ENCODE measurements around the gene SPARC. TPM values are rescaled to one million over a fixed set of nuclear protein-coding genes. Genes with fewer than 3 reads are reported as not detected.

SPARC gene
- total RNA-seq, 6 experiments from 2014 or later: 62.2 to 277 (median 109) TPM

DNA sequence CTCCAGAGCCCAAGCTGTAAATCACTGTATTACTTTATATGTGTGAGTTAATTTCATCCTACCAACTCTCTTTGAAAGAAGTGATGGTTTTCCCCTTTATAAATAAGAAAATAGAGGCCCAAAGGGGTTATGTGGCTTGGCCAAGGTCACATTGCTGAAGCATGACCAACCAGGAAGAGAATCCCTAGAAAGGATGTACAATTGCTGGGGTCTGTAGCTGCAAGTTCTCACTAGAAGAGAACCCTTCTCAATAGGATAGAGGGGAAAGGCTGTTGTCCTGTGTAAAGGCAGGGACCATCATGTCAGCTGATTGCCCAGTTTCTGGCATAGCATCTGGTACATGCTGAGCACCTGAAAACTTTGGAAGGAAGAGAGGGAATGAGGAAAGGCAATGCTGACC is 56.6 kb downstream of the SPARC start:
- no peaks in the 10 kb centered on the region for H3K27me3 ChIP-seq
- ATAC-seq (no peak), DNase-seq (no peak)
- H3K4me3 ChIP-seq: no peak overlapping the region
- H3K27ac ChIP-seq: no peak overlapping the region
- H3K36me3 ChIP-seq: no peaks in the 10 kb centered on the region
- no peaks in the 10 kb centered on the region for H3K9me3 ChIP-seq
- intact Hi-C loops (cut with DNase I): no loop called here
- H3K4me1 ChIP-seq: no peaks in the 10 kb centered on the region
- TF ChIP-seq, protein P1, sequence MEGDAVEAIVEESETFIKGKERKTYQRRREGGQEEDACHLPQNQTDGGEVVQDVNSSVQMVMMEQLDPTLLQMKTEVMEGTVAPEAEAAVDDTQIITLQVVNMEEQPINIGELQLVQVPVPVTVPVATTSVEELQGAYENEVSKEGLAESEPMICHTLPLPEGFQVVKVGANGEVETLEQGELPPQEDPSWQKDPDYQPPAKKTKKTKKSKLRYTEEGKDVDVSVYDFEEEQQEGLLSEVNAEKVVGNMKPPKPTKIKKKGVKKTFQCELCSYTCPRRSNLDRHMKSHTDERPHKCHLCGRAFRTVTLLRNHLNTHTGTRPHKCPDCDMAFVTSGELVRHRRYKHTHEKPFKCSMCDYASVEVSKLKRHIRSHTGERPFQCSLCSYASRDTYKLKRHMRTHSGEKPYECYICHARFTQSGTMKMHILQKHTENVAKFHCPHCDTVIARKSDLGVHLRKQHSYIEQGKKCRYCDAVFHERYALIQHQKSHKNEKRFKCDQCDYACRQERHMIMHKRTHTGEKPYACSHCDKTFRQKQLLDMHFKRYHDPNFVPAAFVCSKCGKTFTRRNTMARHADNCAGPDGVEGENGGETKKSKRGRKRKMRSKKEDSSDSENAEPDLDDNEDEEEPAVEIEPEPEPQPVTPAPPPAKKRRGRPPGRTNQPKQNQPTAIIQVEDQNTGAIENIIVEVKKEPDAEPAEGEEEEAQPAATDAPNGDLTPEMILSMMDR (IDR thresholded peaks at IDR 0.05): no peak

DNA sequence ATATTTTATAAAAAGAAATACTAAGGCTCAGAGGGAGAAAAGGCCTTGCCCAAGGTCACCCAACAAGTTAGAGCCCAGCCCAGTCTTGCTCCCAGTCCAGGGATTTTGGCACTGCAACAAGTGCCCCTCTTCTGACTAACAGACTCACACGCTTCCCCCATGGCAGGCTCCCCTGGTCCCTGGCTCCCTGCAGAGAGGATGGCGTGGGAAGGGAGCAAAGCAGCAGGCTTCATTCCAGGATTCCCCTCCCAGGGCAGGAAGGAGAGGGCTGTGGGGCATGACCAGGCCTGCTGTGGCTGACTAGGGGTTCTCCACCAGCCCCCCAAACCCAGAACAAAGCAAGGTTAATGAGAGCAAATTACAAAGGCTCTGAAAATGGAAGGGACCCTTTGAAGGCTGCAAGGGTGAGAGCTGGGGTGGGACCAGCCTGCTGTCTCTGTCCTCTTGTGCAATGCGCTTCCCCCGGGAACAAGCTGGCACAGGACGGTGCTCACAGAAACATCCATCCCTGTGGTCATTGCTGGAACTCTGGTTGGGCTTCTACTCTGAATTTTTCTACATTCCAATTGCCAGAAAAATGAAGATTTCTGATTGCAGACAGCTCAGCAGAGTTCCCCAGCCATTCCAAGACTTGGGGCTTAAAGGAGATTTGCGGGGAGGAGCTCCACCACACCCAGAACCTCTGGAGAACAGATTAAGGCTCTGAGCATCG is 58.4 kb downstream of the SPARC start:
- 41% methylated on average over 2 of the region's 7 CpGs for WGBS (ENCODE audit: insufficient coverage, low coverage, low lambda C conversion rate, missing lambda C conversion rate)
- Histone ChIP-seq H3K27me3 (no peaks in the 10 kb centered on the region), H3K4me3 (no peak overlapping the region), H3K27ac (no peak overlapping the region), H3K9me3 (no peaks in the 10 kb centered on the region), H3K36me3 (no peaks in the 10 kb centered on the region), H3K4me1 (no peaks in the 10 kb centered on the region)
- no peak for DNase-seq
- no peak for TF ChIP-seq POLR2A (IDR thresholded peaks at IDR 0.05)
- TF ChIP-seq, protein P1 (IDR thresholded peaks at IDR 0.05): no peak
- ATAC-seq: no peak
- intact Hi-C loops (cut with DNase I): no loop called here

DNA sequence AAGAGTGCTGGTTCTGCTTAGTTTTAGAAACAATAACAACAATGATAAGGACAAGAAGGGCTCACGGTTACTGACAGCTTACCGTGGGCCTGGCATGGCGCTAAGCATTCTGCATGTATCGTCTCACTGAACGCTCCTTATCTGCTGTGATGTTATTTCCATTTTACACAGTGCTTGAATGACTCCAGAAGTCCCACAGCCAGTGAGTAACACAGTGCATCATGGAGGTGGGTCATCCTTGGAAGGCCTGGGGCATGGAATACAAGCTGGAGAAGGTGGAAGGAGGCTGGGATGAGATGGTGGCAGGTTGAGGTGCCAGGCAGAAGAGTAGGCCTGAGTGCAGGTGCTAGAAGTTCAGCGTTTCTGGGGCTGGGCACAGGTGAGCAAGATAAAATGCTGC is 59.1 kb downstream of the SPARC start:
- Histone ChIP-seq H3K4me3 (no peak overlapping the region), H3K9me3 (no peaks in the 10 kb centered on the region), H3K4me1 (no peaks in the 10 kb centered on the region), H3K36me3 (no peaks in the 10 kb centered on the region), H3K27ac (no peak overlapping the region), H3K27me3 (no peaks in the 10 kb centered on the region)
- ATAC-seq (no peak), DNase-seq (no peak)
- TF ChIP-seq, protein P1 (IDR thresholded peaks at IDR 0.05): no peak
- no peak for TF ChIP-seq POLR2A (IDR thresholded peaks at IDR 0.05)
- intact Hi-C loops (cut with DNase I): no loop called here
- WGBS (ENCODE audit: insufficient coverage, low coverage, low lambda C conversion rate, missing lambda C conversion rate): 80% methylated on average over 6 of the region's 6 CpGs

DNA sequence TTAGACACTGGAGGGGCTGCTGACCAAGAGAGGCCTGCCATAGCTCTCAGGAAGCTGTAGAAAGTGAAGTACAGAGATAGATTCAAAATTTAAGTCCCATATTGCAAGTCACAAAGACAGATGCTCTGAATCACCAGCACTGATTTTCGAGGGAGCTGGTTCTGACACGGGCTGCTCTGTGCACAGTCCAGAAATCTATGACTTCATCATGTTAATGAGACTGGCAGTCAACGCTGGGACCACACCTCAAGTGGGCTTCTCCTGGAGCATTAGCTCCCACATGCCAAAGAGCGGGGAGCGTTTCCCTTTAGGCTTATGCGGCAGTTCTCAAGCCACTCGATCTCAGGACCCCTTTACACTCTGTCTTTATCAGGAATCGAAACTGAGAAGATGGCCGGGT is 61.4 kb downstream of the SPARC start:
- H3K36me3 ChIP-seq: no peaks in the 10 kb centered on the region
- no peaks in the 10 kb centered on the region for H3K9me3 ChIP-seq
- no peaks in the 10 kb centered on the region for H3K27me3 ChIP-seq
- DNase-seq: no peak
- H3K4me3 ChIP-seq: no peak overlapping the region
- TF ChIP-seq POLR2A (IDR thresholded peaks at IDR 0.05): no peak
- TF ChIP-seq, protein P1 (IDR thresholded peaks at IDR 0.05): no peak
- ATAC-seq: no peak
- H3K27ac ChIP-seq: no peak overlapping the region
- WGBS (ENCODE audit: insufficient coverage, low coverage, low lambda C conversion rate, missing lambda C conversion rate): 85% methylated on average over 7 of the region's 9 CpGs
- no peaks in the 10 kb centered on the region for H3K4me1 ChIP-seq
- intact Hi-C loops (cut with DNase I): no loop called here

DNA sequence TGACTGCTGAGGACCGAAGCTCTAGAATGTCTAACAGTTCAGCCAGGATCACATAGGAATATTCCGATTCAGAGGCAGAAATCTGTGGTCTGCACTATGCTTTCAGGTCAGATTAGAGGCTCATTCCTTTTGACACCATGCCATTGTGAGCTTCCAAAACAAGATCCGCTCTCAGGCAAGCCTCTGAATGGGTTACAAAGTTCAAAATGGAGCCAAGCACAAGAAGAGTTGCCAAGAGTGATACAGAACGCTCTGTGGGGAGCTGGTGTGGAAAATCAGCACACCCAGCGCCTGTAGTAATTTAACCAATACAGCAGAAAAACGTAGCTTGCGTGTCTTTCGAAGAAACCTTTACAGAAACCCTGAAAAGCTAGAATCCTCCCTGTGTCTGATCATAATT is 62.2 kb downstream of the SPARC start:
- Histone ChIP-seq H3K4me3 (no peak overlapping the region), H3K36me3 (no peaks in the 10 kb centered on the region), H3K9me3 (no peaks in the 10 kb centered on the region), H3K4me1 (no peaks in the 10 kb centered on the region), H3K27ac (no peak overlapping the region), H3K27me3 (no peaks in the 10 kb centered on the region)
- intact Hi-C loops (cut with DNase I): no loop called here
- WGBS (ENCODE audit: insufficient coverage, low coverage, low lambda C conversion rate, missing lambda C conversion rate): 60% methylated on average over 8 of the region's 8 CpGs
- DNase-seq: no peak
- no peak for ATAC-seq
- no peak for TF ChIP-seq POLR2A (IDR thresholded peaks at IDR 0.05)
- TF ChIP-seq, protein P1 (IDR thresholded peaks at IDR 0.05): no peak
